Stimulated activated CD4-positive, alpha-beta T cell treated with anti-CD3 and anti-CD28 coated beads, Interleukin-4, amount 100 ng/mL, for 48 hours (primary cell): ENCODE measurements around the gene GCK.

Experiments used
- DNase-seq, 2 donors: peaks; one replicate each; pipeline ENCODE4 v3.0.0-alpha.2; 2020; ENCODE audit warnings: low read depth in 2 of 2

The GCK gene

DNA sequence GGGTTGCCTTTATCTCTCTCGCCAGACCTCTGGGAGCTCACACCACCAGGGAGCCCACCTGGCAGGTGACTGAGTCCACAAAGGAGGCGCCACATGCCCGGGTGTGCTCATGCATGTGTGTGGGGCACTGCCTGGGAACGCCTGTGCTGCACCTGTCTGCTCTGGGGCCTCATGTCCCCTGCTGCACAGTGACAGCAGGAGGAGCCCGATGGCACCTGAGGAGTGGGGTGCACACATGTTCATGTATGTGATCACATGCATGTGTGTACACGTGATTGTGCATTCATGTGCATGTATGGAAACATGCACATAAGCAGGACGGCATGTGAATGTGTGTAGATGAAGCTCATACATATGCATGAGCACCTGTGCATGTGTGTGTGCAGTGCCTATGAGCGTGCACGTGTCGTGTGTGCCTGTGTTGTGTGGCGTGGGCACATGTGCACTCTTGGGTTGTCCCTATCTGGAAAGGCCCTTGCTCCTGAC, 33.6 kb upstream of the GCK start:
- no peak for DNase-seq

DNA sequence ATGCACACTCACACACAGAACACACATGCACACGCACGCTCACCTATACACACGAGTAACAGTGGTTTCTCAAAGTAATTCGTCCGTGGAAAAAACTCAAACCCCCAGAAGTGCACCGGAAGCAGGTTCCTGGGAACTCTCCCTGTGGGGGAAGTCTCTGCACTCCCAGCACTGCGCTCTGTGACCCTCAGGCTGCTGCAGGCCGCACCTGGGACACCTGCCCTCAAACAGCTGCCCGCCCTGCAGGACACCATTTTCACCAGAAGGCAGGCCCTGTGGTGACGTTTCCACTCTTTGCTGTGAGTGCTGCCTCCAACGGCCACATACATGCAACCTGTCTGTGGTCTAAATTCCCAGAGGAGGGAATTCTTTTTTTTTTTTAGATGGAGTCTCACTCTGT, 32.8 kb upstream of the GCK start:
- no peak for DNase-seq

DNA sequence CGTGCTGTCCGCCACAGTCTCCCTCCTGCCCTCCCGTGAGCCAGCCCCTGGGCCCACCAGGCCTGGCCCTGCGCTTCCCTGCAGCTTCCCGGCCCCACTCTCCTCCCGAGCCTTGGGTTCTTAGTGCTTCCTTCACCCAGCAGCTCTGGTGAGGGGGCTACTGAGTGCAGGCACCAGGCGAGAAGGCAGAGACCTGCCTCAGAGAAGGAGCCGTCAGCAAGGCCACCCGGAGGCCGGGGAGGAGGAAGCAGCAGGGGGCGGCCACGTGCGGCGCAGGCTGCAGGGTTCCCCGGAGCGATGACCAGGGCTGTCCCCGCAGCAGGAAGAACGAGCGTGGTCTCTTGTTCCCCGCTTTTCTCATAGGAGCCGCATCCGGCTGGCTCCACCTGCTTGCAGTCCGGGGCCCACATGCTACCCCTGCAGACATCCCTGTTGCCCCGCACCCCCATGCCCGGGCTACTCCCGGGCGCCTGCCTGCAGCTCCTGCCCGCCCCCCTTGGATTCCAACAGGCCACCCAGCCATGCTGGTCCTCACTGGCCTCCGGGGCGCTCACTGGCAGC, 32.1 kb upstream of the GCK start:
- DNase-seq, result no peak

DNA sequence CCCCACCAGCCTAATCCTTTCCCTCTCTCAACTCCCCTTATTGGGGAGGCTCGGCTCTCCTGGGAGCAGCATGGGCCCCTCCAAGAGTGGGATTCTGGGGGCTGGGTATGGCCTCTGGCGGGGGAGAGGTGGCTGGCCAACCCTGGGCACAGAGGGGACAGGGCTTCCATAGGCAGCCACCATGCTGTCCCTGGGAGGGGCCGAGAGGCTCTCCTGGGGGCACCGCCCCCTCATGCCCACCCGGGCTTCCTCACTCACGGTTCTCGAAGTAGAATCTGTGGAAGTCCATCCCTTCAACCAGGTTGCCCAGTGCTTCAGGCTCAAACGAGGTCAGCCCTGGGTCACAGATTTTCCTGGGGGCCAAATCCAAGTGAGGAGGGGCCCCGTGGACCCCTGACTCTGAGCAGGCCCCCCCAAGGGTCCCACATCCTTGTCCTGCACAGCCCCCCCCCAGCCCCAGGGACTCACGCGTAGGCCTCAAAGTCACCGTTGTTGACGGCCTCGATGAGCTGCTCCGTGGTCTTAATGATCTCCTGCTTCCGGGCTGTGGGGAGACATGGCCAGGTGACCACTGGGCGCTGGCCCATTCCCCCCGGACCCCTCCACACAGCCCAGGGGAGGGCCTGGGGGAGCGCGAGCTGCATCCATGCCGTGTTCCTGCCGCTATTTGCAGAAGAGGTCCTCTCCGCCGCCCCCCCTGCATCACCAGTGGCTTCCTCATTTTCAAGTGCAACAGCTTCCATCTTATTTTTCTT, 31.3 kb upstream of the GCK start:
- DNase-seq, result no peak

DNA sequence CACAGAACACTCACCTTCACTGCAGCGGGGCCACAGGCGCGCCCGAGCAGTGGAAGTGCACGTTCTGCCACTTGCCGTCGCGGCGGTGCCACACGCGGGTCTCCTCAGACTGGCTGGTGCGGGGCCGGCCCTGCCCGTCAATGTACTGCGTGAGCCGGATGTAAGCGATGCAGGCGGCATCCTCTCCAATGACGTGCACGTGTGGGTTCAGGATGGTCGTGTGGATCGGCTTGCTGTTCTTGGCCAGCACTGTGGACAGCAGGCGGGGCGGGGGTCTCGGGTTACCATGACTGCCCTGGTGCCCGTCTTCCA, 30.8 kb upstream of the GCK start:
- no peak for DNase-seq

DNA sequence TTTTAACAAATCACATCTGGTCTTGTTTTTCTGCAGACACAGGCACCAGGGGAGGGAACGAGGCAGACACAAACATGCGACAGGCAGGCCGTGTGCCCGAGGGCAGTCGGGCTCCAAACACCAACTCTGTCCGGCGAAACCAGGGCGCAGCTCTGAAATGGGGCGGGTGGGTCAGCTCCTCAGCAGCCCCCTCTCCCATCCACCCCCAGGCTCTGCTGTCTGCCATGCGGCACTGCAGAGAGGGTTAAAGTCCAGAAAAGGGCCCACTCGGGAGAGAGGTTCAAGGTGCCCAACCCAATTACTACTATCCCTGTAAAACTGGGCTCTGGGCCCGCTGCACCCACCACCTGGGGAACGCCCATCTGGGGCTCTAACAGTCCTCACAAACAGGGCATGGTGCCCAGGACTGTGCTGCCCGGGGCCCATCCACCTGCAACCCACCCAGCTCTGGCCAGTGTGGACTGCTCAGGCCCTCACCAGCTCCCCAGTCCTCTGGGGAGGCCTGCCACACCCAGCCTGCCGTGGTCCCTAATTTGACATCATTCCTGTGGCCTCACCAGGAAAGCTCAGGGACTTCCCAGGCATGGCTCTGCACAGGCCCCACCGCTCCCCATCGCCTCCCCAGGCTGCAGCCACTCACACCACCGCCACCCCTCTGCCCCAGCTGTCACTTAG, 30.3 kb upstream of the GCK start:
- DNase-seq, result no peak

DNA sequence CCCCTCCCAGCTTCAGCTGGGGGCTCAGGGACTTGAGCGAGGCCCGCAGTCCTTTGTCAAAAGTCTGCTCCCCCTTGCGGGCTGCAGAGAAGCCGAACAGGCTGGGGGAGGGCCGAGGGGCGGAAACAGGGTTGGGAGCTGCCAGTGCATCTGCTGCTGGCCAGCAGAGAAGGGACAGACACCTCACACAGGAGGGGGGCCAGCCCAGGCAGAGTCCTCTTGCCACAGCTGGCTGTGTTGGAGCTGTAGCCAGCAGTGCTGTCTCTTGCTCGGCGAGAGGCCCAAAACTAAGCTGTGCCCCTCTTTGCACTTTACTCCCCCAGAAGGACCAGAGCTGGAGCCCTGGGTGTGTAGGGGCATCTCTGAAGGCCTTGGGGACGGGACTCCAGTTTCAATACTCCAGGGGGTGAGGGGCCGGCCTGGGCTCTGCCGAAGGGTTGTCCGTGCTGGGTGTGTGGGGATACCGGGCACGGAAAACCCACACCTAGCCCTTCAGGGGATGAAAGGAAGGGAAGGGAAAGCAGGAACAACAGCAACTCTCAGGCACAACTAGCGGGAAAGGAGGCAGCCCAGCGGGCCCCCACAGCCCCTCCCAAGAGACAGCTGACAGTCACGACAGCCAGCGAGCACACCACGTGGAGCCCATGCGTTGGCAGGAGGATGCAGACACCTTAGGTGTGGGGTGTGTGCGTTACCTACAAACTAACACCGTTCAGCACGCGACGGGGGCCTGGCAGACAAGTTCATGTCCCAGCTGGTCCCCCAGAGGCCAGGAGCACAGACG, 29.4 kb upstream of the GCK start:
- DNase-seq, result no peak

DNA sequence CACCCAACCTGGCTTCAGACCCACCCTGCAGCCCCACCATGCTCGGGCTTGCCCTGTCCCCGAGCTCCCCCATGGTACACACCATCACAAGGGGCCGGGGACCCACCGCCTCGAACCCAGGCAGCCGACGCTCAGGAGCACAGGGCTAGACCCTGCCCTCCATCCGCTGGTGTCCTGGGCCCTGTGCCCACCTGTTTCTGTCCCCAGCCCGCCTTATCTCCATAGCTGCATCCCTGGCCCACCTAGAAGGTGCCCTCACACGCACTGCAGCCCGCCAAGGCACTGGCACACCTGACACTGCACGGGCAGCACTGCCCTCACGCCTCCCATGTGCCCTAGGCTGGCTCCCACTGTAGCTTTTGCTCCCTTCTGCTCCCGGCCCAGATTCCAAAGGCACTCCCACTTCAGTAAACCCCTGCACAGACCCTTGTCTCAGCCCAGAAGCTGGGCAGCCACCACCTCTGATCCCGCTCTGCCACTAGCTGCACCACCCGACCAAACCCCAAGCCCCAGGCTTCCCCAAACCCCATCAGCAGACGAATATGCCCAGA, 28.7 kb upstream of the GCK start:
- DNase-seq, result no peak

DNA sequence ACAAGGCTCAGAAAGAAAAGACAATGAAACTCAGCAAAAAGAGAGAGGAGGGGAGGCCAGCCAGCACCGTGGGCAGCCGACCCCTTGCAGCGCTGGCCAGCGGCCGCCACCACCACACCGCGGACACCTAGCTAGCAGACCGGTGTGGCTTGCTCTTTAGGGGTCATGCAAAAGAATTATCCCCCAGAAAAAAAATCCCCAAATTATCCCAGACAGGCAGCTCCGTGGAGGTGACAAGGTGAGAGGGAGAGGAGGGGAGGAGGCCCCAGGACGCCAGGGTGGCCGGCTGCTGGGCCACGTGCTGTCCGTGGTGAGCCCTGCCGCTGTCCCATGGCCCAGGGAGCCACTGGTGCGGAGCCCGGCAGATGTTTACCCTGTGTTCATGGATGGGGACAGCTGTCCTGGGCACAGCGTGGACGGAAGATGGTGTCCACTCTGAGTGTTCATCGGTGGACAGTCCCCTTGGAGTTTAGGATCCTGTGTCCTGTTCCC, 28.0 kb upstream of the GCK start:
- no peak for DNase-seq

DNA sequence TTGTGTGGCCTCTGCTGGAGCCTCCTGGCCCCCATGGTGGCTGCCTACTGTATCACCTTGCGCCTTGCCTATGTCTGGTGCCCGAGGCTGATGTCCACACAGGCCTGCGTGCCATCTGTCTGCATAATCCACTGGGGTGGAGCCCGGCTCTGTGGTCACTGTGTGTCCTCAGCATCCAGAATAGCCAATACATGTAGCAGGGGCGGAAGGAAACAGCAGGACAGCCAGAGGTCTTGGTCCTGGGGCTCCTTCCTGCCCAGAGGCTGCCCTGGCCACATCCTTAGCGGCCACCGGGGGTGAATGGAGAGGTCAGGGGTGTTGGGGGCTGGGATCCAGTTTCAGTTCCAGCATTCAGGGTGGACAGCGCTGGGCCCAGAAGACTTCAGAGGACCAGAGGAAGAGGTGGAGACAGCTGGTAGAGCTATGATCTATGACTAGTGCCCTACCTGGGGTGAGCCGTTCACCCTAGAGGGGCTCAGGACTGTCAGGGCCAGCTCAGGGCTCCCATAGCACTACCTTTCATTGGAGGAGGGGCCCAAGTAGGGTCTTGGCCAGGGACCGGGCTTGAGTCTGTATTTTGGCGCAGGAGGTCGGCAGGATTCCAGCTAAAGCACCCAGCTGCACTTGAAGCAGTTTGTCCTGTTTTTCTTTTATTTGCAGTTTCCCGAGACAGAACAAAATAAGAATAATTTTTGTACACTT, 27.4 kb upstream of the GCK start:
- no peak for DNase-seq

DNA sequence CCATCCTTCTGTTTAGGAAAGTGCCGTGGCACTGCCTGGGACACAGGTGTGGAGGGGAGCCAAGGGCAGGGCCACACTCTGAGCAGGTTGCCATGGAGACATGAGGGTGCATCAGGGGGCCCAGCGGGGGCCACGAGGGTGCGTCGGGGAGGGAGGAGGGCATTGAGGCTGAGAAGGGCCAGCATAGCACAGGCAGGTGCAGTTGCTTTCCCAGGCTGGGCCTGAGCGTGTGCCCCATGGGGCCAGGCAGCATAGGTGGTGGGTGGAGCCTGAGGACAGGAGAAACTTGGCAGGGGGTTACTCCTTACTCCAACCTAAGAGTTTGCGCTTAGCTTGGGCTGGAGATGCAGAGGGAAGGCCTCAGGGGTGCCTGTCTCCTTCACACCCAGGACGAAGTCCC, 26.8 kb upstream of the GCK start:
- DNase-seq, result no peak

DNA sequence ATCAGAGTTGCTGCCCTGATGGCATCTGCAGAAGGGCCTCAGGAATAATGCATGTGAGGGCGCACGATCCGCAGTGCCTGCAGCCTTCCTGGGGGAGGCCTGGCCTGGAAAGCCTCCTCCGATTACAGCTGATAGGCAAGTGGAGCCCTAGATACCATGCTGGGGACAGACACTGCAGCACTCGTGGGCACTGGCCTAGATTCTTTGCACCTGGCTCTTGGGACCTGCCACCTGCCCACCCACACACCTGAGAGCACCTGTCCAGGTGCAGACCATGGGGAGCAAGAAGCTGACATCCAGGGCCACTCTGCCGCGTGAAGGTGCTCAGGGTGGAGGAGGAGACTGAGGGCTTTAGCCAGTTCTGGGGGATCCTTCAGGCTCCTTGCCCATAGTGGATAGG, 26.3 kb upstream of the GCK start:
- no peak for DNase-seq

DNA sequence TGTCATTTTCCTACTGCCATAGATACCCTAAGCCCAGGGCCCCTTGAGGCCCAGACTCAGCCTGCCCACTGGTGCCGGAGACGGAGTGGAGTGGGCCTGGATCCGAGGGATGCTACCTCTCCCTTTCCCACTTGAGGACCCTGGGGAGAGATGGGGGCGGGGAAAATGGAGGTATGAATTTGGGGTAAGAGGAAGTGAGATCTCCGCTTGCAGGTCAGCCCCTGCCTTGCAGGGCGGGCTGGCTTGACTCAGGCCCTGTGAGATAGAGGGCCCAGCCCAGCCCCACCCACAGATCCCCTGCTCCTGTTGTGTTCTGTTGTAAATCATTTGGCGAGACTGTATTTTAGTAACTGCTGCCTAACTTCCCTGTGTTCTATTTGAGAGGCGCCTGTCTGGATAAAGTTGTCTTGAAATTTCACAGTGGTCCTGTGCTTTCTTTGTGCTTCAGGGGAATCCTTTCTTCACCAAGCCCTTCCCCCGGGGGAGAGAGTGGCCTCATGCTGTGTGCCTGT, 24.7 kb upstream of the GCK start:
- no peak for DNase-seq

DNA sequence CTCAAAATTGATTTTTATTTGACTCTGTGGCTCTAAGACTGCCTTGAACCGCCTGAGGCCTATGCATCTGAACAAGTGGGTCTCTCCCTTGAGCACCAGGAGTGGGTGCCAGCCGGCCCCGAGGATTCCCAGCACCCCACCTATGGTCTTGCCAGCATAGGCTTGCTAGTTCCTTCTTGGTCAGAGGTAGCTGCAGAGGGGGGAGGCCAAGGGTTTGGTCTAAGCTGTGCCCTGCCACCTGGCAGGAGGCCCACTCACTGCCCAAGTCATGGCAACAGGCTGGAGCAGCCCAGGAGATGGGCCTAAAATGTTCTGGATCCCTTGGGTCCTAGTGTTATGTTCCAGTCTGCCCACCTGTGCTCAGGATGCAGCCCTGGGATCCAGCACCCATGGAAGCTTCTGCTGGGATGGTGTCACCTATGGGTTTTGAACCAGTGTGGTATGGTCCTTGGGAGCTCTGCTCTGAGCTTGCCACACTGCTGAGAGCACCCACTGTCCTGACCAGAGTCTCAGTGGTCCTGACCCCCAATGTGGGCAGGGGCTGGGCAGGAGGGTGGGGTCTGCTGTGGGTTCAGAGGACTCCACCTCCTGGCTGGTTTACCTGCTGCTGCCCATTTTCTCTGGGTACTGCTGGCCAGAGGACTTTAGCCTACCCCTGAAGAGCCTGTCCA, 24.1 kb upstream of the GCK start:
- no peak for DNase-seq

DNA sequence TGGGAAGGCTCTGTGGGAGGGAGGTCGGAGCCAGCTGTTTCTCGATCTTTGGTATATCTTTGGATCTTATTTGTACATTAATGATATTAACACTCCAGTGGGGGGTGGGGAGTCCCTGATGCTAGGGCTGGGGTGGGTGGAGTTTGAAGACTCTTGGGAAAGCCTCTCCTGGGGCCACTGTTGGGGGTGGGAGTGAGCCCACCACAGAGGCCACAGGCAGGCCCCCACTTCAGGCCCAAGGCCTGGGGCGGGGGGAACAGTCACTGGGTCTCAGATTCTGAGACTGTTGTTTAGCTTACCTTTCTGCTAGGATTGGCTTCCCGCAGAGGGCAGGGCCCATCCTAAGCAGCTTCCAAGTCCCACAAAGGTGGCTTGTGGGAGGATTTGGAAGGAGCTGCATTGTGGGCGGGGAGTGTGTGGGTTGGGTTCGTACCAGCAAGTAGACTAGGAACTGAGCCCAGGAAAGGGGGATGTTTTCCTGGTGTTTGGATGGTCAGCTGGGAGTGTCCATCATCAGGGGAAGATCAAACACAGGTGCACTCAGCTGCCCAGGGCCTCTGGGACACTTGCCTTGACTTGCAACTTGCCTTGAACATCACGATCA, 23.4 kb upstream of the GCK start:
- DNase-seq, result no peak

DNA sequence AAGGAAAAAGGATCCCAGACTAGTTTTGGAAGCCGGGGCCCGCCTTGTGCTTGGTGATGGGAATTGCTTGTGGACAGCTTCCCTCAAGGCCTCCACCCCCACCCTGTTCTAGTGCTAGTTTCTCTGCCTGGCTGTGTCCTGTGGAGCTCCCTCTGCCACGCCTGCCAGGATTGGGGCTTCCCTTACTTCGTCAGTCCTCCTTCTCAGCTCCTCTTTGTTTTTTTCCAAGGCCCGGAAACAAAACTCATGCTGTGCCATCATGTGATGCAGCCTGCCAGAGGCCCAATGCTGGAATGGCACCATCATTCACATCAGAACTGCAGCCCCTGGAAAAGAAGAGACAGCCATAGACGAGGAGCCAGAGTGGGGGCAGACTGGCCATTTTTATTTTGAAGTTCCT, 22.8 kb upstream of the GCK start:
- DNase-seq, result no peak

DNA sequence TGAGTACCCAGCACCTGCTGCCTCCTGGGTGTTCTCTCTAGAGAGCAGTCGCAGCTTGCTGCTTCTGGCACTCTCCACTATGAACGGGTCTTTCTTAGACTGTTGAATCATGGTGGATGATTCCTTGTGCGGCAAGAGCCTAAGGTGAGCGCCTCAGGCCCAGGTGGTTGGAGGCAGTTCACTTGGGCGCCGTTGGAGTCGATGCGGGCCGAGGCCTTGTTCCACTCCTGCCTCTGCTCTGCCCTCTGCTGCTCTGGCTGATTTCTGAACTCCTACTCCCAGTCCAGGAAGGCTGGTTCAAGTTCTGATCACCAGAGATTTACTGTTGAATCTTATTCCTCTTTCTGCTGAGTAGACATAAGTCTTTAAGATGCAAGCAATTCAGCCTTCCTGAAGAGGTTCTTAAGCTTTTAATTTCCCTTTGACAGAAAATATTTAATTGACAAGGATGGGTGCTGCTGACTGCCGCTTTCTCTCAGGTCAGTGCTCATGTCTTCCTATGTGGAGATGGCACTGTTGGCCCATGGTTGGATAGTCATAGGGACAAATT, 22.0 kb upstream of the GCK start:
- no peak for DNase-seq

DNA sequence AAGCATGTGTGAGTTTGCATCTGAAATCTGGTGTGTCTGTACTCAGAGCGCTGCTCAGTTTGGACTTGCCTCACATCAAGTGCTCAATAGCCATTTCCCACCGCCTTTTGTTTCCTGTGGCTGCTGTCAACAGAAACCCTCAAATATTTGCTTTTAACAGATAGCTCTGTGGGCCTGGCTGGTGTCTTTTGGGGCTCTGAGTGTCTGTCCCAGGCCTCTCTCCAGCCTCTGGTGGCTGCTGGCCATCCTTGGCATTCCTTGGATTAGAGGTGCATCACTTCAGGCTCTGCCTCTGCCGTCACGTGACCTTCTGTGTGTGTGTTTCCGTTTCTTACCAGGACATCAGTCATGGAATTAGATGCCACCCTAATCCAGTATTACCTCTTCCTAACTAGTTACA, 20.9 kb upstream of the GCK start:
- DNase-seq, result no peak

DNA sequence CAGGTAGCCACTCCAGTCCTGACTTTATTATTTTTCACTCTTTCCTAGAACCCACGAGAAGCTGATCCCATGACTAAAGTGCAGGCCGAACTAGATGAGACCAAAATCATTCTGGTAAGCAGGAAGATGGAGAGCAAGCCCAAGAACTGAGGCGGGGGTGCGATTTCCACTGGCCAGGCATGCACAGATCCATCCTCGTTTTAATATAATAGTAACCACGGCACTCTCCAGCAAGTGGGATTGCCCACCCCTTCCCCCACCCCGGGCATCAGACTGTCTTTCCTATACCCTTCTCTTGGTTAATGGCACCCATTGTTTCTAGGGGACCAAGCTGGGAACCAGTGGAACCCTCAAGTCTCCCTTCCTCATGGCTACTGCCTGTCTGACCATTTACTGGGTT, 18.8 kb upstream of the GCK start:
- no peak for DNase-seq

DNA sequence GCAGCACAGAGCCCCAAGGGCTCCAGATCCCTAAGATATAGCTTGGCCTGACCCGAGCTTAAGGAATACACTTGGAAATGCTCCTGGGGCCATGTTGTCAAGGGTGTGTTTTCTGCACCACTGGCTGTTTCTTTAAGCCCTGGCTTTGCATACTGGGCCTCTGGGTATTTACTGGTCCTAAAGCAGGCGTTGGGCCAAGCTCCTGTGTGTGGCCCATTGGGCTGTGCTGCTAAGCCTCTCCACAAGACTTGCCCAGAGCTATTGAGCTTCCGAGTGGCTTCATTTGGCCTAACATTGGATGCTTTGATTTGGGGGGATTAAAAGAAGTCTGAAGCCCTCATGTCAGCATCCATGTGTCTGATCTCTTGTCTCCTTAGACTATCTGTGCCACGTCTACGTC, 16.8 kb upstream of the GCK start:
- no peak for DNase-seq
